ENCODE results near the gene CHCHD3. TPM values are rescaled to one million over a fixed set of nuclear protein-coding genes. Genes with fewer than 3 reads are reported as not detected.

Gene CHCHD3
- total RNA-seq, 1 experiment from 2014 or later = 102 TPM

- Mint-ChIP-seq H3K9me3 (ENCODE audit: unreplicated experiment) (no peaks in the 10 kb centered on the region), H3K27ac (ENCODE audit: unreplicated experiment) (no peak overlapping the region), H3K4me3 (ENCODE audit: unreplicated experiment) (no peak overlapping the region), H3K4me1 (ENCODE audit: low read depth, unreplicated experiment) (no peaks in the 10 kb centered on the region), H3K27me3 (ENCODE audit: insufficient read depth, unreplicated experiment) (no peaks in the 10 kb centered on the region), H3K36me3 (ENCODE audit: insufficient read depth, unreplicated experiment) (peaks cover 10% of the 10 kb centered on the region)
- no peak for DNase-seq
- Histone ChIP-seq H3K27me3 (replicated peaks; ENCODE audit: control insufficient read depth, insufficient read depth, low read length) (no peaks in the 10 kb centered on the region), H3K36me3 (ENCODE audit: control insufficient read depth, insufficient read depth, low read length) (no peaks in the 10 kb centered on the region), H3K4me3 (ENCODE audit: low read depth, low read length) (no peak overlapping the region), H3K9me3 (no peaks in the 10 kb centered on the region), H3K4me1 (no peaks in the 10 kb centered on the region)
- BruUV-seq (replicated peaks) = no TSS peak
- CTCF ChIA-PET = no interaction called here
- POLR2A ChIA-PET = no interaction called here
- intact Hi-C loops (cut with micrococcal nuclease; ENCODE audit: unreplicated experiment) = no loop called here
- no peak for TF ChIP-seq CTCF (IDR thresholded peaks at IDR 0.05; ENCODE audit: insufficient read depth in 1 of 2, low read depth in 1 of 2, low read length in 1 of 2, severe bottlenecking in 1 of 2, unreplicated experiment in 1 of 2)
These were observed 275.1 kb downstream of the CHCHD3 start for GRCh38 chr7:132806834-132807233.

DNA sequence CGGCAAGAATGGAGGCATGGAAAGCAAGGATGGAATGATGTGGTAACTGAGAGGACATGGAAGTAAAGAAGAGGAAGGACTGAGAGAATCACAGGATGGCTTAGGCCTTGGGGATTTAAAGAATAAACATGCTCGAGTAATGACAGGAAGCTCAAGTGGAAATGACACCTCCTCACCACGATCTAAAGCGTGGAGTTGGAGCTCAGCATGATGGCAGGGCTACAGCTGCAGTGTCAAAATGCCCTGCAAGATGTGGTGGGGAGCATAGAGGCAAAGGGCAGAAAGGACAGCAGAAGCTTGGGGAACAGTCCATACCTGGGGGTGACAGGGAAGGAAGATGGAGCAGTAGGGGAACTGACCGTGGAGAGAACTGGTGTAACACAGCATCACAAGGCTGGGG, 276.1 kb downstream of the CHCHD3 start:
- no peak overlapping the region for H3K27ac Mint-ChIP-seq (ENCODE audit: unreplicated experiment)
- Histone ChIP-seq H3K27me3 (replicated peaks; ENCODE audit: control insufficient read depth, insufficient read depth, low read length) (no peaks in the 10 kb centered on the region), H3K4me1 (no peaks in the 10 kb centered on the region), H3K9me3 (no peaks in the 10 kb centered on the region), H3K4me3 (ENCODE audit: low read depth, low read length) (no peak overlapping the region), H3K36me3 (ENCODE audit: control insufficient read depth, insufficient read depth, low read length) (no peaks in the 10 kb centered on the region)
- H3K36me3 Mint-ChIP-seq (ENCODE audit: insufficient read depth, unreplicated experiment) = peaks cover under 1% of the 10 kb centered on the region
- no peak for TF ChIP-seq CTCF (IDR thresholded peaks at IDR 0.05; ENCODE audit: insufficient read depth in 1 of 2, low read depth in 1 of 2, low read length in 1 of 2, severe bottlenecking in 1 of 2, unreplicated experiment in 1 of 2)
- no peaks in the 10 kb centered on the region for H3K4me1 Mint-ChIP-seq (ENCODE audit: low read depth, unreplicated experiment)
- BruUV-seq (replicated peaks) = no TSS peak
- POLR2A ChIA-PET = no interaction called here
- CTCF ChIA-PET = interaction anchor here (0.6 kb wide), 1 partner anchor 245 kb away, joined by 3 read pairs; no protein-coding TSS in a partner anchor
- no peaks in the 10 kb centered on the region for H3K27me3 Mint-ChIP-seq (ENCODE audit: insufficient read depth, unreplicated experiment)
- DNase-seq = no peak
- intact Hi-C loops (cut with micrococcal nuclease; ENCODE audit: unreplicated experiment) = no loop called here
- H3K9me3 Mint-ChIP-seq (ENCODE audit: unreplicated experiment) = no peaks in the 10 kb centered on the region
- H3K4me3 Mint-ChIP-seq (ENCODE audit: unreplicated experiment) = no peak overlapping the region

GRCh38 chr7:132804849-132805485, 276.9 kb downstream of the CHCHD3 start:
- CTCF ChIA-PET = no interaction called here
- H3K4me3 Mint-ChIP-seq (ENCODE audit: unreplicated experiment) = no peak overlapping the region
- no peak overlapping the region for H3K27ac Mint-ChIP-seq (ENCODE audit: unreplicated experiment)
- POLR2A ChIA-PET = no interaction called here
- BruUV-seq (replicated peaks) = no TSS peak
- H3K9me3 Mint-ChIP-seq (ENCODE audit: unreplicated experiment) = no peaks in the 10 kb centered on the region
- intact Hi-C loops (cut with micrococcal nuclease; ENCODE audit: unreplicated experiment) = no loop called here
- DNase-seq = no peak
- no peaks in the 10 kb centered on the region for H3K27me3 Mint-ChIP-seq (ENCODE audit: insufficient read depth, unreplicated experiment)
- H3K36me3 Mint-ChIP-seq (ENCODE audit: insufficient read depth, unreplicated experiment) = no peaks in the 10 kb centered on the region
- Histone ChIP-seq H3K9me3 (no peaks in the 10 kb centered on the region), H3K4me1 (no peaks in the 10 kb centered on the region), H3K27me3 (replicated peaks; ENCODE audit: control insufficient read depth, insufficient read depth, low read length) (no peaks in the 10 kb centered on the region), H3K36me3 (ENCODE audit: control insufficient read depth, insufficient read depth, low read length) (no peaks in the 10 kb centered on the region), H3K4me3 (ENCODE audit: low read depth, low read length) (no peak overlapping the region)
- TF ChIP-seq CTCF (IDR thresholded peaks at IDR 0.05; ENCODE audit: insufficient read depth in 1 of 2, low read depth in 1 of 2, low read length in 1 of 2, severe bottlenecking in 1 of 2, unreplicated experiment in 1 of 2) = no peak
- no peaks in the 10 kb centered on the region for H3K4me1 Mint-ChIP-seq (ENCODE audit: low read depth, unreplicated experiment)
